A673 (cell line): ENCODE data around the gene PIAS1. TPM values are rescaled to one million over a fixed set of nuclear protein-coding genes. Genes with fewer than 3 reads are reported as not detected.

Experiments
- BruUV-seq: library from RNA; stranded (reverse); fragments of 400-500 nt; replicated peaks from 2 replicates; lab custom pipeline; 2021; lab: Mats Ljungman, UMichigan
- CTCF ChIA-PET: fragments of 300-600 bp; sonication (Branson Sonifier 250); formaldehyde crosslinking; loops from one replicate; lab custom pipeline; 2022; ENCODE audit warnings: antibody characterized with exemption; lab: Charles Lee
- POLR2A ChIA-PET: fragments of 300-600 bp; sonication (Branson Sonifier 250); formaldehyde crosslinking; loops from one replicate; lab custom pipeline; 2022; ENCODE audit warnings: antibody characterized with exemption; ENCODE audit not compliant: low non-redundant PET; lab: Charles Lee
- DNase-seq: peaks from one replicate; pipeline ENCODE4 v3.0.0-alpha.2; 2015; ENCODE audit warnings: low spot score
- H3K27ac ChIP-seq: fragments of 200-600 bp; sonication (generic); 2 replicates; pipeline ENCODE4 v1.5.1; 2016; ENCODE audit warnings: mixed run types, low read depth, mild to moderate bottlenecking, mixed read lengths, antibody characterized with exemption, low read length; ENCODE audit not compliant: poor library complexity, severe bottlenecking
- H3K27me3 ChIP-seq: fragments of 200-600 bp; sonication (generic); replicated peaks from 2 replicates; pipeline ENCODE4 v1.6.1; 2017; ENCODE audit warnings: mixed run types, low read depth, mild to moderate bottlenecking, mixed read lengths, antibody characterized with exemption, low read length; ENCODE audit not compliant: insufficient read depth, poor library complexity
- H3K36me3 ChIP-seq: fragments of 200-600 bp; sonication (generic); 2 replicates; pipeline ENCODE4 v1.6.1; 2016; ENCODE audit warnings: mixed run types, mild to moderate bottlenecking, mixed read lengths, antibody characterized with exemption, low read length; ENCODE audit not compliant: insufficient read depth, poor library complexity, severe bottlenecking
- H3K4me1 ChIP-seq: fragments of 200-600 bp; sonication (generic); 2 replicates; pipeline ENCODE4 v1.6.1; 2017; ENCODE audit warnings: mixed run types, mild to moderate bottlenecking, mixed read lengths, antibody characterized with exemption, low read length; ENCODE audit not compliant: insufficient read depth, poor library complexity, severe bottlenecking
- H3K4me3 ChIP-seq: fragments of 200-600 bp; sonication (generic); 2 replicates; pipeline ENCODE4 v1.5.1; 2016; ENCODE audit warnings: low read depth, mixed run types, mild to moderate bottlenecking, mixed read lengths, low read length; ENCODE audit not compliant: poor library complexity, severe bottlenecking
- H3K9me3 ChIP-seq: fragments of 200-600 bp; sonication (generic); 2 replicates; pipeline ENCODE4 v1.6.1; 2016; ENCODE audit warnings: mixed run types, low read depth, mild to moderate bottlenecking, mixed read lengths, antibody characterized with exemption, low read length; ENCODE audit not compliant: poor library complexity, severe bottlenecking
- CTCF ChIP-seq: fragments of 300-800, 200-600 bp; sonication (generic); conservative IDR thresholded peaks from 2 replicates; pipeline ENCODE4 v1.5.1; 2017; ENCODE audit warnings: low read depth, mild to moderate bottlenecking, antibody characterized with exemption, low read length, moderate library complexity, mixed read lengths
- EZH2 ChIP-seq: fragments of 200-600 bp; sonication (generic); IDR thresholded peaks from 2 replicates; pipeline ENCODE4 v1.6.1; 2017; ENCODE audit warnings: borderline replicate concordance, low read depth, mild to moderate bottlenecking, mixed read lengths, antibody characterized with exemption, low read length; ENCODE audit not compliant: poor library complexity, severe bottlenecking
- intact Hi-C: fragments of 100-400 bp; cut with micrococcal nuclease; formaldehyde crosslinking; loops from one replicate; pipeline ENCODE4 v1.10.0; 2022; ENCODE audit not compliant: unreplicated experiment
- total RNA-seq: library from RNA; stranded (reverse); gene quantifications from 2 replicates; pipeline ENCODE4 v1.2.3, GENCODE V29; 2021

Gene PIAS1
- total RNA-seq, 1 experiment from 2014 or later: 40.2 TPM

DNA sequence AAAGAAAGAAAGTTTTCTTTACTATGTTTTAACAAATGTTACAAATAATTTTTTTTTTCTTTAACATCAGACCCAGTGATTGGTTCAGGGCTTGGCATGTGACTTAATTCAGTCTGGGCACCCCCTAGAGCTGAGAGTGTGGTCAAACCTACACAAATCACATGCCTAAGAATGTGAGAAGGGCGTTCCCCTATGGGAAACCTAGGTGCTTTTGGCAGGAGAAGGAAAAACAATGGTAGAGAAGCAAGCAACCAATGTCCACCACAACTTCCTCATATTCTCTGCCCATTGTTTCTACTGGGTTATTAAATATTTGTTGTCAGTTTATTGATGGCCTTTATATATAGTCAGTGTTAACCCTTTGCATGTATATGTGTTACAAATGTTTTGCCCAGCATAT is 21.4 kb upstream of the PIAS1 start:
- ChIA-PET POLR2A (no interaction called here), CTCF (no interaction called here)
- H3K36me3 ChIP-seq: no peaks in the 10 kb centered on the region
- no peaks in the 10 kb centered on the region for H3K9me3 ChIP-seq
- no peak for TF ChIP-seq CTCF
- no peak overlapping the region for H3K27ac ChIP-seq
- no peaks in the 10 kb centered on the region for H3K4me1 ChIP-seq
- BruUV-seq: no TSS peak
- intact Hi-C loops: no loop called here
- H3K4me3 ChIP-seq: no peak overlapping the region
- no peaks in the 10 kb centered on the region for H3K27me3 ChIP-seq
- DNase-seq: no peak

DNA sequence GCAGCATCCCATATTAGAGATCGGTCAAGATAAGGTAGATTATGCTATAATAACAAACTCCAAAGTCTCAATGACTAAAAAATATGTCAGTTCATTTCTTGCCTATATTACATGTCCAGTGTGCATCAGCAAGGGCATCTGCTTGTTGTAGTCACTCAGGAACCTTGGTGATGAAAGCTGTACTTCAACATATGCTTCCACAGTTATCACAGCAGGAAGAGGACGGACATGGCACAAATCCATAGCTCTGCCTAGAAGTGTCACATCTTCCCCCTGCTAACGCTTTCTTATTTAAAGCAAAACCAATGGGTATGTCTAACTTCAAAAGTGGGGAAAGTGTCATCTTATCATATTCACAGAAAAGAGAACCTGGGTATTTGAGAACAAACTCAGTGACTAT is 20.0 kb upstream of the PIAS1 start:
- intact Hi-C loops: no loop called here
- CTCF ChIA-PET: no interaction called here
- Histone ChIP-seq H3K9me3 (no peaks in the 10 kb centered on the region), H3K27me3 (no peaks in the 10 kb centered on the region), H3K4me3 (no peak overlapping the region), H3K27ac (no peak overlapping the region), H3K36me3 (no peaks in the 10 kb centered on the region), H3K4me1 (no peaks in the 10 kb centered on the region)
- POLR2A ChIA-PET: no interaction called here
- no TSS peak for BruUV-seq
- no peak for DNase-seq
- TF ChIP-seq CTCF (no peak), EZH2 (no peak)

- BruUV-seq: no TSS peak
- no peaks in the 10 kb centered on the region for H3K27me3 ChIP-seq
- H3K4me3 ChIP-seq: no peak overlapping the region
- ChIA-PET CTCF (no interaction called here), POLR2A (no interaction called here)
- intact Hi-C loops: no loop called here
- H3K9me3 ChIP-seq: no peaks in the 10 kb centered on the region
- no peak for DNase-seq
- H3K27ac ChIP-seq: no peak overlapping the region
- no peak for TF ChIP-seq EZH2
- no peak for TF ChIP-seq CTCF
- no peaks in the 10 kb centered on the region for H3K4me1 ChIP-seq
- no peaks in the 10 kb centered on the region for H3K36me3 ChIP-seq
Measured at GRCh38 chr15:68034719-68035293, 19.3 kb upstream of the PIAS1 start.
